Adrenal gland (tissue), 12 donors: ENCODE data around the gene CRX. TPM values are rescaled to one million over a fixed set of nuclear protein-coding genes. Genes with fewer than 3 reads are reported as not detected.

Experiments
- DNase-seq, 7 donors: peaks; one replicate each; pipeline ENCODE4 v3.0.0-alpha.2; 2019 to 2020
- H3K27ac ChIP-seq, 5 donors: fragments of 200-600 bp; sonication (generic) in 4 of 5; 1 replicate in 3 of 5; 2 replicates in 2 of 5; pipeline versions ENCODE4 v1.5.1 to v1.8.0; 2016 to 2020; ENCODE audit warnings: mild to moderate bottlenecking in 1 of 5
- H3K27me3 ChIP-seq: fragments of 200-600 bp; 2 replicates; pipeline ENCODE4 v1.8.0; 2021
- H3K36me3 ChIP-seq, 2 donors: fragments of 200-600 bp; replicated peaks in 1 of 2; 1 replicate in 1 of 2; 2 replicates in 1 of 2; pipeline versions ENCODE4 v1.5.1 to v1.8.0; 2018 to 2022
- H3K4me1 ChIP-seq, 2 donors: fragments of 200-600 bp; replicated peaks in 1 of 2; 1 replicate in 1 of 2; 2 replicates in 1 of 2; pipeline versions ENCODE4 v1.5.1 to v1.8.0; 2018 to 2021
- H3K4me3 ChIP-seq, 4 donors: fragments of 200-600 bp; sonication (generic) in 3 of 4; one replicate each; pipeline ENCODE4 v1.5.1; 2016 to 2018
- H3K9me3 ChIP-seq, 3 donors: fragments of 200-600 bp; sonication (generic) in 1 of 3; replicated peaks in 1 of 3; 1 replicate in 2 of 3; 2 replicates in 1 of 3; pipeline versions ENCODE4 v1.5.1 to v1.8.0; 2016 to 2021
- CTCF ChIP-seq, 6 experiments: fragments of 450-650 bp in 4 of 6; fragments of 200-600 bp in 2 of 6; sonication (generic) in 1 of 6; IDR thresholded peaks; 1 replicate in 5 of 6; 2 replicates in 1 of 6; pipeline versions ENCODE4 v1.5.1 to v1.8.0; 2016 to 2021; ENCODE audit warnings: antibody characterized with exemption in 6 of 6, mild to moderate bottlenecking in 2 of 6, moderate library complexity in 1 of 6
- POLR2A ChIP-seq, 2 donors: fragments of 450-650 bp; IDR thresholded peaks; one replicate each; pipeline ENCODE4 v1.6.1; 2017; ENCODE audit warnings: antibody characterized with exemption in 2 of 2, mild to moderate bottlenecking in 2 of 2, moderate library complexity in 1 of 2
- WGBS, 4 donors: extraction: QIAGEN DNeasy Blood & Tissue Kit in 2 of 4; methylation state at CpG; one replicate each; pipeline versions ENCODE4 v1.1.5 to v1.1.7; 2013 to 2017; 5-methylcytosine and 5-hydroxymethylcytosine counted together
- intact Hi-C, 2 donors: fragments of 100-400 bp; cut with DNase I; formaldehyde crosslinking; loops; one replicate each; pipeline versions ENCODE4 v1.14.1 to v1.15.0; 2022 to 2023
- polyA plus RNA-seq, 3 donors: library from polyadenylated mRNA; stranded (reverse); fragments of 200-250 nt in 2 of 3; fragments of 350-450 nt in 1 of 3; fragmentation: Illumina TruSeq in 1 of 3; extraction: RNeasy Lipid Tissue Mini Kit (QIAGEN cat#74804) in 1 of 3; gene quantifications; one replicate each; pipeline ENCODE4 v1.2.3, GENCODE V29; 2013 to 2014
- total RNA-seq, 9 donors: library from RNA; depleted of rRNA in 4 of 9; stranded (reverse); fragments of >200 nt in 4 of 9; fragments of 120-200 nt in 1 of 9; fragmentation: NEBNext Ultra II Directional in 1 of 9; extraction: Animal tissue kit (Norgen Biotek cat#: 25700) in 1 of 9; gene quantifications; one replicate each; pipeline versions ENCODE4 v1.1.0 to v1.2.4, GENCODE V29; 2013 to 2023
- donor health status: healthy with polysubstance abuse.
- donor health status: Bipolar disorder and iron deficiency.
- donor health status: DM: yes; HTN: yes; CAD: no.
- donor health status: DM: no; HTN: no; CAD: no.
- donor health status: DM: no; HTN: no; CAD: no.
- donor health status: DM: yes; HTN: yes; CAD: no.

The CRX gene
- total and polyA plus RNA-seq, 12 donors: 0.32 TPM; not detected in 11

- peaks cover 5% of the 10 kb centered on the region for H3K27me3 ChIP-seq
- no peaks in the 10 kb centered on the region for H3K36me3 ChIP-seq
- no peaks in the 10 kb centered on the region for H3K4me1 ChIP-seq
- DNase-seq: no peak
- no peak overlapping the region for H3K27ac ChIP-seq
- 81 to 88% (median 83%) methylated on average over 18 of the region's 18 CpGs for WGBS, 4 donors
- TF ChIP-seq POLR2A (IDR thresholded peaks at IDR 0.05): no peak
- H3K4me3 ChIP-seq: no peak overlapping the region
- intact Hi-C loops: no loop called here
- no peaks in the 10 kb centered on the region for H3K9me3 ChIP-seq
These were observed 27.2 kb upstream of the CRX start for GRCh38 chr19:47794526-47794925.

- no peak for DNase-seq
- no peak overlapping the region for H3K4me3 ChIP-seq
- WGBS, 4 donors: 86 to 91% (median 87%) methylated on average over 2 of the region's 2 CpGs
- H3K36me3 ChIP-seq: no peaks in the 10 kb centered on the region
- no peaks in the 10 kb centered on the region for H3K4me1 ChIP-seq
- TF ChIP-seq CTCF (IDR thresholded peaks at IDR 0.05) (no peak), POLR2A (IDR thresholded peaks at IDR 0.05) (no peak)
- no peaks in the 10 kb centered on the region for H3K9me3 ChIP-seq
- no peak overlapping the region for H3K27ac ChIP-seq
- intact Hi-C loops: no loop called here
- peaks cover 5% of the 10 kb centered on the region for H3K27me3 ChIP-seq
These were observed 25.0 kb upstream of the CRX start for GRCh38 chr19:47796785-47797184.

- Histone ChIP-seq H3K27me3 (peaks cover 5% of the 10 kb centered on the region), H3K27ac (no peak overlapping the region), H3K4me3 (no peak overlapping the region), H3K36me3 (no peaks in the 10 kb centered on the region), H3K4me1 (no peaks in the 10 kb centered on the region), H3K9me3 (no peaks in the 10 kb centered on the region)
- 45 to 64% (median 53%) methylated on average over 12 to 14 of the region's 14 CpGs for WGBS, 4 donors
- TF ChIP-seq CTCF (IDR thresholded peaks at IDR 0.05): no peak
- TF ChIP-seq POLR2A (IDR thresholded peaks at IDR 0.05): no peak
- intact Hi-C loops: no loop called here
- no peak for DNase-seq
These were observed 23.5 kb upstream of the CRX start for GRCh38 chr19:47797996-47798903.

- H3K9me3 ChIP-seq: no peaks in the 10 kb centered on the region
- no peak for DNase-seq
- H3K27me3 ChIP-seq: peaks cover 5% of the 10 kb centered on the region
- H3K27ac ChIP-seq: no peak overlapping the region
- H3K36me3 ChIP-seq: no peaks in the 10 kb centered on the region
- H3K4me1 ChIP-seq: no peaks in the 10 kb centered on the region
- TF ChIP-seq POLR2A (IDR thresholded peaks at IDR 0.05) (no peak), CTCF (IDR thresholded peaks at IDR 0.05) (no peak)
- intact Hi-C loops: no loop called here
- WGBS, 4 donors: 78 to 87% (median 79%) methylated on average over 4 of the region's 4 CpGs
- H3K4me3 ChIP-seq: no peak overlapping the region
These were observed 22.9 kb upstream of the CRX start for GRCh38 chr19:47798904-47799266.

- Histone ChIP-seq H3K27ac (no peak overlapping the region), H3K4me1 (no peaks in the 10 kb centered on the region), H3K9me3 (no peaks in the 10 kb centered on the region), H3K4me3 (no peak overlapping the region), H3K27me3 (peaks cover 5% of the 10 kb centered on the region), H3K36me3 (no peaks in the 10 kb centered on the region)
- WGBS, 4 donors: 88 to 96% (median 93%) methylated on average over 4 of the region's 4 CpGs
- no peak for TF ChIP-seq CTCF (IDR thresholded peaks at IDR 0.05)
- no peak for TF ChIP-seq POLR2A (IDR thresholded peaks at IDR 0.05)
- no peak for DNase-seq
- intact Hi-C loops: no loop called here
These were observed 20.5 kb upstream of the CRX start for GRCh38 chr19:47801270-47801669.
